H7 (cell line): ENCODE measurements around the gene DLX2. TPM values are rescaled to one million over a fixed set of nuclear protein-coding genes. Genes with fewer than 3 reads are reported as not detected.

Experiments used
- total RNA-seq: library from RNA; depleted of rRNA; stranded (reverse); fragments of >200 nt; shearing (Covaris generic); gene quantifications from 2 replicates; pipeline ENCODE4 v1.2.3, GENCODE V29; 2014; rRNA removed

DLX2 gene
- total RNA-seq, 1 experiment from 2014 or later, result not detected

Other genes starting within 250 kb of the DLX2 start
- gene SLC25A12, start 208.7 kb downstream of the DLX2 start, total RNA-seq, result 11.3 and 12.2 TPM in 2 replicates
- 60.4 and 65.9 TPM in 2 replicates for gene HAT1, start 180.4 kb downstream of the DLX2 start, total RNA-seq
- gene METAP1D, start 102.9 kb downstream of the DLX2 start, total RNA-seq, result 4.6 and 5.2 TPM in 2 replicates
- gene DLX1, start 17.4 kb downstream of the DLX2 start, total RNA-seq, result 0.26 TPM in 1 of 2 replicates, not detected in the other